ENCODE measurements around the gene CNTNAP2. TPM values are rescaled to one million over a fixed set of nuclear protein-coding genes. Genes with fewer than 3 reads are reported as not detected.

The CNTNAP2 gene
- polyA plus RNA-seq: 10 to 100 TPM in 1 of 4 donors, 1 to 10 TPM in 2, under 1 TPM in 1; 0.54 to 10.1 (median 2.6) TPM
- long read RNA-seq, donor 1, full-length matches to known transcripts: 4 of 4 reads
- long read RNA-seq, donor 1, partial matches to known transcripts: 0 of 4 reads
- long read RNA-seq, donor 1, other reads (novel, unspliced or antisense): 0 of 4 reads
- long read RNA-seq, donor 2, full-length matches to known transcripts: 2 of 2 reads
- long read RNA-seq, donor 2, partial matches to known transcripts: 0 of 2 reads
- long read RNA-seq, donor 2, other reads (novel, unspliced or antisense): 0 of 2 reads
- long read RNA-seq, donor 3, full-length matches to known transcripts: 1 of 1 reads
- long read RNA-seq, donor 3, partial matches to known transcripts: 0 of 1 reads
- long read RNA-seq, donor 3, other reads (novel, unspliced or antisense): 0 of 1 reads
- long read RNA-seq, donor 4: 0 reads
- long read RNA-seq, donor 5, full-length matches to known transcripts: 2 of 2 reads
- long read RNA-seq, donor 5, partial matches to known transcripts: 0 of 2 reads
- long read RNA-seq, donor 5, other reads (novel, unspliced or antisense): 0 of 2 reads
- long read RNA-seq, donor 6, full-length matches to known transcripts: 2 of 2 reads
- long read RNA-seq, donor 6, partial matches to known transcripts: 0 of 2 reads
- long read RNA-seq, donor 6, other reads (novel, unspliced or antisense): 0 of 2 reads
- long read RNA-seq, donor 7: 0 reads
- long read RNA-seq, donor 8: 0 reads
- long read RNA-seq, donor 9: 0 reads
- long read RNA-seq, donor 10, full-length matches to known transcripts: 1 of 41 reads
- long read RNA-seq, donor 10, partial matches to known transcripts: 40 of 41 reads
- long read RNA-seq, donor 10, other reads (novel, unspliced or antisense): 0 of 41 reads

DNA sequence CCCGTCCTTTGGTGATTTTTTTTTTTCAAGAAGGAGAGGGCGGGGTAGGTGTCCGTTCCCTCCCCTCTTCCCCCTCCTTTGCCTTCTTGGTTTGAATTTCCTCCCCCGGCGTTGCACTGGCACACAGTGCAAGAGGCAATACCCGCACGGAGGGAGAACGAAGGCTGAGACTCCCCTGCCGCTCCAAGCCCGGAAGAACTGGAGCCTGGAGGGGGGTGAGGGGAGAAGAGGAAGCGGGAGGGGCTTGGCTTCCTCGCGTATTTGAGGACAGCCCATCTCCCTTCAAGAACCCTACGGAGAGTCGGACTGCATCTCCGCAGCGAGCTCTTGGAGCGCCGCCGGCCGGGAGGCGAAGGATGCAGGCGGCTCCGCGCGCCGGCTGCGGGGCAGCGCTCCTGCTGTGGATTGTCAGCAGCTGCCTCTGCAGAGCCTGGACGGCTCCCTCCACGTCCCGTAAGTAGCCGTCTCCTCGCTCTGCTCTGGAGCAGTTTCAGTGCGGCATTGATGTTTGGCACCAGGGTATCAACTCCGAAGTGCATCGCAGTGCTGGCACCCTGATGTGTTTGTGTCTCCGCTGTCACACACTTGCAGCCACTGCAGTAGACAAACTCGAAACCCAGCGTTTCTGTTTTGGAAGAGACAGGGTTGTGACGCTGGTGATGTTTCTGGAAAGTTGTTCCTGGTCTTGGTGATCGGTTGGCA, at the start of gene CNTNAP2:
Gene CNTNAP2 (plus strand): TSS at position 281 of the 702 bp plus-strand sequence. CDS start 76 bp downstream, at position 357.
- FAIRE-seq: no peak
- DNase-seq: peak in 1 of 2 donors; percentile 18
- H3K27me3 ChIP-seq (ENCODE audit: control insufficient read depth in 3 of 3, insufficient read depth in 3 of 3, low read length in 3 of 3): peaks cover 0 to 12% (median 8%) of the 10 kb centered on the region in 3 donors

DNA sequence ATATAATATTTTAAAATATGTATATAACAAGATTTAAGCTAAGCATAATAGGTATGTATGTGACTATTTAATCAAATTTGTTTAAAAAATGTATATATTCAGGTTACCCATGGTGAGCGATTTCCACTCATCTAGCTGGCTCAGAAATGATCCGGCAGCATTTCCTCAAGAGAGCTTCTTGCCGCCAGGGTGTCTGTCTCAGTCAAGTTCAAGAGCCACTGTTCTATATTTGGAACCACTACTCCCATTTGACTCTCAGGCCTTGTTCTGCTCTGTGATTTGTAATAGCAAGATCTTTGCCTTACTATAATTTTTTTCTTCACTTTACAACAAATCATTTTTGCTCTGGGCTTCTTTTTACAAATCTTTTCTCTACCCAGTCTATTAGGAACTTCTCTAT, 48.7 kb upstream of the CNTNAP2 start:
- FAIRE-seq: no peak
- WGBS, 3 donors: 75 to 85% (median 82%) methylated on average over 3 of the region's 3 CpGs
- H3K4me3 ChIP-seq (ENCODE audit: low read depth in 1 of 3, low read length in 3 of 3): no peak overlapping the region

More for the DNA sequence above, at the start of gene CNTNAP2:
- H3K4me3 ChIP-seq (ENCODE audit: low read depth in 1 of 3, low read length in 3 of 3): peak within 1 kb of the TSS in 2 of 3 donors; percentile 10 to 37
- H3K36me3 ChIP-seq (ENCODE audit: control insufficient read depth in 3 of 3, insufficient read depth in 2 of 3, low read depth in 1 of 3, low read length in 3 of 3): no peaks in the 10 kb centered on the region
- WGBS, 3 donors: 3 to 6% (median 4%) methylated on average over 42 of the region's 42 CpGs
- H3K27ac ChIP-seq (ENCODE audit: low read depth in 1 of 3, low read length in 2 of 3): peak within 1 kb of the TSS in 1 of 3 donors; percentile 17
- H3K4me1 ChIP-seq (ENCODE audit: control insufficient read depth in 3 of 3, insufficient read depth in 2 of 3, low read depth in 1 of 3, low read length in 2 of 3): no peaks in the 10 kb centered on the region
- H3K9me3 ChIP-seq (ENCODE audit: control insufficient read depth in 2 of 2, insufficient read depth in 1 of 2, low read depth in 1 of 2, low read length in 1 of 2): no peaks in the 10 kb centered on the region

DNA sequence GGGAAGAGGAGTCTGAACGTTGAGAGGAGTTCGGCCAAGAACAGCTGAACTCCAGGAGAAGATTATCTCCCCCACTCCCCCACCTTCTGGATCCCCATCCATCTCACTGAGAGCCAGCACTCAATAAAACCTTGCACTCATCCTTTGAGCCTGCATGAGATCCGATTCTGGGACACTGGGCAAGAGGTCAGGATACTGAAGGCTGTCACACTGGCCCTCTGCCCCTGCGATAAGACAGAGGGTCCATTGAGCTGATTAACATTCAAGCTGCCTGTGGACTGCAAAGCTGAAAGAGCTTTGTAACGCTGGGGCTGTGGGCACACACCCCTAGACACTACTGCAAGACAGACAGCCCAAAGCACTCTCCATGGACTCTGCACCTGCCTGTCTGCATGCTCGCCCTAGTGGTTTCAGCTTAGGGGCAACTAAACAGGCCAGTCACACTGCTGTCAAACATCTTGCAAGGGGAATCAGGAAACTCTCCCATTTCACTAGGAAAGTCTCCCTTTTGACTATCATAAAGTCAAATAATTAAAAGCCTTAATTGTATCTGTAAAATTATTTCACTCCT, 42.3 kb upstream of the CNTNAP2 start:
- Histone ChIP-seq H3K27ac (ENCODE audit: low read depth in 1 of 3, low read length in 2 of 3) (no peak overlapping the region), H3K4me1 (ENCODE audit: control insufficient read depth in 3 of 3, insufficient read depth in 2 of 3, low read depth in 1 of 3, low read length in 2 of 3) (no peaks in the 10 kb centered on the region), H3K9me3 (ENCODE audit: control insufficient read depth in 2 of 2, insufficient read depth in 1 of 2, low read depth in 1 of 2, low read length in 1 of 2) (peaks cover 0 to 2% of the 10 kb centered on the region in 2 donors), H3K27me3 (ENCODE audit: control insufficient read depth in 3 of 3, insufficient read depth in 3 of 3, low read length in 3 of 3) (no peaks in the 10 kb centered on the region), H3K4me3 (ENCODE audit: low read depth in 1 of 3, low read length in 3 of 3) (no peak overlapping the region), H3K36me3 (ENCODE audit: control insufficient read depth in 3 of 3, insufficient read depth in 2 of 3, low read depth in 1 of 3, low read length in 3 of 3) (no peaks in the 10 kb centered on the region)
- DNase-seq (no peak), FAIRE-seq (no peak)
- 67 to 72% (median 68%) methylated on average over 6 of the region's 6 CpGs for WGBS, 3 donors

More for the DNA sequence above, 48.7 kb upstream of the CNTNAP2 start:
- H3K9me3 ChIP-seq (ENCODE audit: control insufficient read depth in 2 of 2, insufficient read depth in 1 of 2, low read depth in 1 of 2, low read length in 1 of 2): no peaks in the 10 kb centered on the region
- no peaks in the 10 kb centered on the region for H3K4me1 ChIP-seq (ENCODE audit: control insufficient read depth in 3 of 3, insufficient read depth in 2 of 3, low read depth in 1 of 3, low read length in 2 of 3)
- no peak for DNase-seq
- no peak overlapping the region for H3K27ac ChIP-seq (ENCODE audit: low read depth in 1 of 3, low read length in 2 of 3)
- no peaks in the 10 kb centered on the region for H3K27me3 ChIP-seq (ENCODE audit: control insufficient read depth in 3 of 3, insufficient read depth in 3 of 3, low read length in 3 of 3)
- H3K36me3 ChIP-seq (ENCODE audit: control insufficient read depth in 3 of 3, insufficient read depth in 2 of 3, low read depth in 1 of 3, low read length in 3 of 3): no peaks in the 10 kb centered on the region

DNA sequence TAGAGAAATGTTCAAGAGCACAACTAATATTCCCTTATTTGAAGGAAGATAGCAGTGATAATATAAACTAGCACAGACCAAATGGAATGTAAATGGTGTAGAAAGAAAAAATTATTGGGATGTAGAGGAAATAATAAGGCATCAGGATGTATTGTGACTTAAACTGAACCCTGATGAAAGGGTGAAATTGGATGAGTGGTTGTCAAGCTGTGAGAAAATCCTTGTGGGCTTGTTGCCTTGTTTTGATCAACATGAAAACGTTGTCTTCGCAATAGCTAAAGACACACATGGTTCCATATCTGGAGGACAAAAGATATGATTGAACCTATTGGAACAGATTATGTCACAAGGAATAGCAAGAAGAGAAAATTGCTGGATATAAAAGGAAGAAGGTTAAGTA, 40.3 kb upstream of the CNTNAP2 start:
- DNase-seq: no peak
- Histone ChIP-seq H3K27ac (ENCODE audit: low read depth in 1 of 3, low read length in 2 of 3) (no peak overlapping the region), H3K4me3 (ENCODE audit: low read depth in 1 of 3, low read length in 3 of 3) (no peak overlapping the region), H3K4me1 (ENCODE audit: control insufficient read depth in 3 of 3, insufficient read depth in 2 of 3, low read depth in 1 of 3, low read length in 2 of 3) (no peaks in the 10 kb centered on the region), H3K36me3 (ENCODE audit: control insufficient read depth in 3 of 3, insufficient read depth in 2 of 3, low read depth in 1 of 3, low read length in 3 of 3) (no peaks in the 10 kb centered on the region), H3K9me3 (ENCODE audit: control insufficient read depth in 2 of 2, insufficient read depth in 1 of 2, low read depth in 1 of 2, low read length in 1 of 2) (peaks cover 0 to 2% of the 10 kb centered on the region in 2 donors), H3K27me3 (ENCODE audit: control insufficient read depth in 3 of 3, insufficient read depth in 3 of 3, low read length in 3 of 3) (no peaks in the 10 kb centered on the region)
- no peak for FAIRE-seq
- WGBS, 3 donors: 27 to 91% (median 59%) methylated on average over 2 of the region's 2 CpGs

DNA sequence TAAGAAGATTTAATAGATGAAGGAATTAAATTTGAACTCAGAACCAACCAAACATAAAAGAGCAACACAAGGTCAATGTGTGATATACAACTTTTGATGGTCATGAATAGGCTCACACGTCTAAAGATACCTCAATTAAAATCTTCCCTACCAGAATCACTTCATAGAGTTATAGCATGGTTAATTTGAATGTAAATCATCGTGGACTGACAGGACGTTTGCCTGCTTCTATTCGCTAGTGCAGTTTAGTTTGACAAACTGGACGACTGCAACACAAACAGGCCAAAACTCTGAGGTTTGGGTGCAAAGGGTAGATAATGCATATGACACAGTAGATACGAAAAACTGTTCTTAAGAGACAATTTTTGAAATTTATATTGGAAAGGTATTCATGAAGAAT, 32.5 kb upstream of the CNTNAP2 start:
- 64 to 70% (median 66%) methylated on average over 6 of the region's 6 CpGs for WGBS, 3 donors
- no peak for FAIRE-seq
- no peaks in the 10 kb centered on the region for H3K9me3 ChIP-seq (ENCODE audit: control insufficient read depth in 2 of 2, insufficient read depth in 1 of 2, low read depth in 1 of 2, low read length in 1 of 2)
- H3K27me3 ChIP-seq (ENCODE audit: control insufficient read depth in 3 of 3, insufficient read depth in 3 of 3, low read length in 3 of 3): no peaks in the 10 kb centered on the region
- no peaks in the 10 kb centered on the region for H3K36me3 ChIP-seq (ENCODE audit: control insufficient read depth in 3 of 3, insufficient read depth in 2 of 3, low read depth in 1 of 3, low read length in 3 of 3)
- DNase-seq: no peak
- H3K4me3 ChIP-seq (ENCODE audit: low read depth in 1 of 3, low read length in 3 of 3): no peak overlapping the region
- H3K27ac ChIP-seq (ENCODE audit: low read depth in 1 of 3, low read length in 2 of 3): no peak overlapping the region
- no peaks in the 10 kb centered on the region for H3K4me1 ChIP-seq (ENCODE audit: control insufficient read depth in 3 of 3, insufficient read depth in 2 of 3, low read depth in 1 of 3, low read length in 2 of 3)

DNA sequence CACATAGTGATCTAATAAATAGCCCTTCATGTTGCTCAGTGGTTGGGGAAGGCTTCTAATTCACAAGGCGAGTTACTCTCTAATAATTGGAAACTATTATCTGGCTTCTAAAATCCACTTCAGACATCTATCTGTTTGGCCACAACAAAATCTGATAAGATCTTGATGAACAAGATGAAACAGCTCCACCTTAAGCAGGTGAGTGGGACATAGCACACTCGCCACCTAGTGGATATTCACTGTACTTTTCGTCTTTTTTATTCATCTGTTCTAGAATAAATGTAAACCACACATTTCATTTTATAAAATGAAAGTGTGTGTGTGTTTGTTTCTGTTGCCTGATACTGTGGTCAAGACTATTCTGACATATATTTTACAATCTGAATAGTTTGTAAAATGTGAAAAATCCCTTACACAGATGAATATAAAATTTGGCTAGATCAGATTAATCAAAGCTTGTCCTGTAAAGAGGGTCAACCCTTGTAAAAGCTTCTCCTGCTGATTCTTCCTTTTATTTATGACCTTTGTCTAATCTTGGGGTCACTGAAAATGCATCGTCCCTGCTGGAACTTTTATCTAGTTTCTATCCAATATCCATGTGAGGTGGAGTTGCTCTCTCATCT, 26.5 kb upstream of the CNTNAP2 start:
- DNase-seq: peak; percentile 15 to 20
- WGBS, 3 donors: 4 to 7% (median 6%) methylated on average over 4 of the region's 4 CpGs
- Histone ChIP-seq H3K27ac (ENCODE audit: low read depth in 1 of 3, low read length in 2 of 3) (no peak overlapping the region), H3K9me3 (ENCODE audit: control insufficient read depth in 2 of 2, insufficient read depth in 1 of 2, low read depth in 1 of 2, low read length in 1 of 2) (no peaks in the 10 kb centered on the region), H3K27me3 (ENCODE audit: control insufficient read depth in 3 of 3, insufficient read depth in 3 of 3, low read length in 3 of 3) (no peaks in the 10 kb centered on the region), H3K4me1 (ENCODE audit: control insufficient read depth in 3 of 3, insufficient read depth in 2 of 3, low read depth in 1 of 3, low read length in 2 of 3) (no peaks in the 10 kb centered on the region), H3K4me3 (ENCODE audit: low read depth in 1 of 3, low read length in 3 of 3) (no peak overlapping the region), H3K36me3 (ENCODE audit: control insufficient read depth in 3 of 3, insufficient read depth in 2 of 3, low read depth in 1 of 3, low read length in 3 of 3) (no peaks in the 10 kb centered on the region)
- FAIRE-seq: no peak

DNA sequence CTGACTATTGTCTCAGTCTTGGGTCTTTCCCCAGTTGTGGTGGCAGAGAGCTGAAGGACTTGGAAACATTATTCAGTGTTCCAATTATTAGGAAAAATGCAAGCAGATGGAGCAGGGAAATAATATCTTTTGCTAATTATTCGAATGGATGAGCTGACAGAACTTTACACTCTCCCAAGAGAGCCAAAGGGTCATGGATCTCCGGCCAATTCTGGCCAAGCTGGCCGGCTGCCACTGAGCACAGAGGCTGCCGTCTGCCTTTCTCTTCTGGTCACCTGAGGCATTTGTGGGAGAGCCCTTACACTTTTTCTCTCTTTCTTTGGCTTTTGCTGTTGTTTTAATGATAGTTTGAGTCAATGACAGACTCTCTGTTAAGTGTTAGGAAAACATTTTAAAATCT, 22.2 kb upstream of the CNTNAP2 start:
- Histone ChIP-seq H3K9me3 (ENCODE audit: control insufficient read depth in 2 of 2, insufficient read depth in 1 of 2, low read depth in 1 of 2, low read length in 1 of 2) (no peaks in the 10 kb centered on the region), H3K27ac (ENCODE audit: low read depth in 1 of 3, low read length in 2 of 3) (no peak overlapping the region), H3K4me1 (ENCODE audit: control insufficient read depth in 3 of 3, insufficient read depth in 2 of 3, low read depth in 1 of 3, low read length in 2 of 3) (no peaks in the 10 kb centered on the region), H3K4me3 (ENCODE audit: low read depth in 1 of 3, low read length in 3 of 3) (no peak overlapping the region), H3K27me3 (ENCODE audit: control insufficient read depth in 3 of 3, insufficient read depth in 3 of 3, low read length in 3 of 3) (no peaks in the 10 kb centered on the region), H3K36me3 (ENCODE audit: control insufficient read depth in 3 of 3, insufficient read depth in 2 of 3, low read depth in 1 of 3, low read length in 3 of 3) (no peaks in the 10 kb centered on the region)
- FAIRE-seq: no peak
- 57 to 73% (median 62%) methylated on average over 4 of the region's 4 CpGs for WGBS, 3 donors
- DNase-seq: no peak

Measured in small intestine (tissue), 16 donors.